ENCODE results near the gene PIAS4. TPM values are rescaled to one million over a fixed set of nuclear protein-coding genes. Genes with fewer than 3 reads are reported as not detected.

Gene PIAS4
- total RNA-seq, 1 donor = 21.4 TPM

GRCh38 chr19:4062419-4063368 is 55.2 kb downstream of the PIAS4 start:
- H3K4me3 ChIP-seq (ENCODE audit: insufficient read depth, low read length) = peak overlapping the region; percentile 90
- no peaks in the 10 kb centered on the region for H3K9me3 ChIP-seq (ENCODE audit: low read depth, low read length)
- H4K20me1 ChIP-seq (ENCODE audit: insufficient read depth, low read length) = peaks cover 49% of the 10 kb centered on the region
- H3K27me3 ChIP-seq (ENCODE audit: insufficient read depth, low read length) = no peaks in the 10 kb centered on the region
- H3K27ac ChIP-seq (ENCODE audit: low read depth, low read length) = peak overlapping the region; percentile 17
- no peak for DNase-seq (ENCODE audit: insufficient read length, low spot score, missing footprints)
- H3K4me2 ChIP-seq (ENCODE audit: insufficient read depth, low read length) = peak overlapping the region; percentile 88
- peaks cover 15% of the 10 kb centered on the region for H3K36me3 ChIP-seq (ENCODE audit: insufficient read depth, low read length)
- no peak overlapping the region for H2AFZ ChIP-seq (ENCODE audit: low read length)
- H3K79me2 ChIP-seq (ENCODE audit: insufficient read depth, low read length) = peaks cover 77% of the 10 kb centered on the region
- TF ChIP-seq CTCF (IDR thresholded peaks at IDR 0.05; ENCODE audit: extremely low read depth, low read depth, low read length) = no peak
- peaks cover 58% of the 10 kb centered on the region for H3K4me1 ChIP-seq (ENCODE audit: insufficient read depth, low read length)

- Histone ChIP-seq H3K36me3 (ENCODE audit: insufficient read depth, low read length) (peaks cover 15% of the 10 kb centered on the region), H3K9me3 (ENCODE audit: low read depth, low read length) (no peaks in the 10 kb centered on the region), H2AFZ (ENCODE audit: low read length) (no peak overlapping the region), H3K4me1 (ENCODE audit: insufficient read depth, low read length) (peaks cover 52% of the 10 kb centered on the region), H3K4me2 (ENCODE audit: insufficient read depth, low read length) (peak overlapping the region; percentile 88), H3K27ac (ENCODE audit: low read depth, low read length) (peak overlapping the region; percentile 69), H4K20me1 (ENCODE audit: insufficient read depth, low read length) (peaks cover 43% of the 10 kb centered on the region), H3K79me2 (ENCODE audit: insufficient read depth, low read length) (peaks cover 69% of the 10 kb centered on the region), H3K27me3 (ENCODE audit: insufficient read depth, low read length) (no peaks in the 10 kb centered on the region), H3K4me3 (ENCODE audit: insufficient read depth, low read length) (peak overlapping the region; percentile 90)
- TF ChIP-seq CTCF (IDR thresholded peaks at IDR 0.05; ENCODE audit: extremely low read depth, low read depth, low read length) = no peak
- DNase-seq (ENCODE audit: insufficient read length, low spot score, missing footprints) = peak; percentile 92
These were observed 56.0 kb downstream of the PIAS4 start for GRCh38 chr19:4063369-4064148.

GRCh38 chr19:4064149-4064495 is 56.6 kb downstream of the PIAS4 start:
- DNase-seq (ENCODE audit: insufficient read length, low spot score, missing footprints) = peak; percentile 96
- H3K27me3 ChIP-seq (ENCODE audit: insufficient read depth, low read length) = no peaks in the 10 kb centered on the region
- peaks cover 63% of the 10 kb centered on the region for H3K79me2 ChIP-seq (ENCODE audit: insufficient read depth, low read length)
- H2AFZ ChIP-seq (ENCODE audit: low read length) = no peak overlapping the region
- TF ChIP-seq CTCF (IDR thresholded peaks at IDR 0.05; ENCODE audit: extremely low read depth, low read depth, low read length) = no peak
- peak overlapping the region; percentile 90 for H3K4me3 ChIP-seq (ENCODE audit: insufficient read depth, low read length)
- peak overlapping the region; percentile 88 for H3K4me2 ChIP-seq (ENCODE audit: insufficient read depth, low read length)
- H3K4me1 ChIP-seq (ENCODE audit: insufficient read depth, low read length) = peaks cover 47% of the 10 kb centered on the region
- H3K27ac ChIP-seq (ENCODE audit: low read depth, low read length) = peak overlapping the region; percentile 69
- peaks cover 15% of the 10 kb centered on the region for H3K36me3 ChIP-seq (ENCODE audit: insufficient read depth, low read length)
- no peaks in the 10 kb centered on the region for H3K9me3 ChIP-seq (ENCODE audit: low read depth, low read length)
- H4K20me1 ChIP-seq (ENCODE audit: insufficient read depth, low read length) = peaks cover 43% of the 10 kb centered on the region

All from osteoblast (primary cell).